Kidney tubule cell (primary cell): Measurements from ENCODE around the gene SLC15A3.

Source experiments
- DNase-seq: peaks from one replicate; pipeline ENCODE4 v3.0.0-alpha.2; 2018; ENCODE audit warnings: low spot score

Gene SLC15A3

GRCh38 chr11:60951904-60952741 lies at the start of gene SLC15A3:
SLC15A3 (minus strand) TSS chr11:60952176; CDS start chr11:60951551, 625 bp downstream.
- DNase-seq, result peak; percentile 37

GRCh38 chr11:61000426-61000825 lies 48.5 kb upstream of the SLC15A3 start:
- DNase-seq, result no peak

- no peak for DNase-seq
Observed at GRCh38 chr11:60996381-60997138, 44.6 kb upstream of the SLC15A3 start.

- DNase-seq, result no peak
Observed at GRCh38 chr11:60995798-60996197, 43.8 kb upstream of the SLC15A3 start.

GRCh38 chr11:60994541-60995080 lies 42.6 kb upstream of the SLC15A3 start:
- no peak for DNase-seq

- DNase-seq, result no peak
Observed at GRCh38 chr11:60993615-60994014, 41.6 kb upstream of the SLC15A3 start.

GRCh38 chr11:60992842-60993409 lies 41.0 kb upstream of the SLC15A3 start:
- no peak for DNase-seq

GRCh38 chr11:60991457-60991856 lies 39.5 kb upstream of the SLC15A3 start:
- no peak for DNase-seq

- no peak for DNase-seq
Observed at GRCh38 chr11:60989093-60989650, 37.2 kb upstream of the SLC15A3 start.

- no peak for DNase-seq
Observed at GRCh38 chr11:60988658-60989057, 36.7 kb upstream of the SLC15A3 start.

GRCh38 chr11:60987577-60988277 lies 35.8 kb upstream of the SLC15A3 start:
- no peak for DNase-seq

GRCh38 chr11:60985991-60986915 lies 34.3 kb upstream of the SLC15A3 start:
- DNase-seq, result no peak

- DNase-seq, result no peak
Observed at GRCh38 chr11:60985501-60985900, 33.5 kb upstream of the SLC15A3 start.

GRCh38 chr11:60984636-60985035 lies 32.7 kb upstream of the SLC15A3 start:
- no peak for DNase-seq

- DNase-seq, result no peak
Observed at GRCh38 chr11:60984149-60984548, 32.2 kb upstream of the SLC15A3 start.

GRCh38 chr11:60982184-60982583 lies 30.2 kb upstream of the SLC15A3 start:
- no peak for DNase-seq

- no peak for DNase-seq
Observed at GRCh38 chr11:60981515-60981914, 29.5 kb upstream of the SLC15A3 start.

GRCh38 chr11:60978546-60979380 lies 26.8 kb upstream of the SLC15A3 start:
- DNase-seq, result no peak

- DNase-seq, result no peak
Observed at GRCh38 chr11:60977836-60978235, 25.9 kb upstream of the SLC15A3 start.

GRCh38 chr11:60977224-60977623 lies 25.2 kb upstream of the SLC15A3 start:
- no peak for DNase-seq
